HG02885 (cell line): Measurements from ENCODE around the gene CHRNA7.

Source experiments
- ATAC-seq: cut with Tn5 transposase; IDR thresholded peaks from one replicate; pipeline ENCODE4 v1.9.1; 2021; ENCODE audit warnings: mild to moderate bottlenecking; ENCODE audit not compliant: unreplicated experiment, poor library complexity

CHRNA7 gene

DNA sequence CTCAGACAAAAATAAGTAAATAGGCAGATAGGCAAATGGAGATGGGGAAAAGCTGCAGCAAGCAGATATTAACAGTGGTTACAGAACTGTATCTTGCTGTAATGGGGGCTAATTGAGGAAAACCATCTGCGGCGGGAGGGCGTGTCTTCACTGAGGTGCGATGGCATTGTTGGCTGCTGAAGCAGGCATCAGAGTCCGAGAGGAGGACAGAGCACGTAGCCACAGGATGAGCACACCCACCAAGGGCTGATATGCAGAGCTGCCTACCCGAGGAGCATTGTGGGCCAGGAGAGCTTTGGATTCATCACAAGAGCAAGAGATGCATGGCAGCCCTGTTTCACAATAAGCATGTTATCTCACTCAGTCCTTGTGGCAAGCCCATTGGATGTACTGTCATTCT is 30.4 kb downstream of the CHRNA7 start:
- ATAC-seq: no peak

DNA sequence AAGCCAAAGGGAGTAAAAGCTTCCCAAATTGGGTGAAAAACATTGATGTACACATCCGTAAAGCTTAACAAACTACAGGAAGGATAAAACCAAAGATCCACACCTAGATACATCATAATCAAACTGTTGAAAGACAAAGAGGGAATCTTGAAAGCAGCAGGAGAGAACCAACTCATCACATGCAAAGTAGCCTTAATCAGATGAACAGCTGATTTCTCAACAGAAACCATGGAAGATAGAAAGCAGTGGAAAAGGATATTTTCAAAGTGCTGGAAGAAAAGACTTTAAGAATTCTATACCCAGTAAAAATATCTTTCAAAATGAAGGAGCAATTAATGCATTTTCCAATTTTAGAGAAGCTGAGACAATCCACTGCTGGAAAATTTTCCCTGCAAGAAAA is 36.8 kb downstream of the CHRNA7 start:
- ATAC-seq: no peak

- no peak for ATAC-seq
Measured at GRCh38 chr15:32089851-32090359, 59.6 kb downstream of the CHRNA7 start.

GRCh38 chr15:32091505-32092380 is 61.4 kb downstream of the CHRNA7 start:
- ATAC-seq: no peak

DNA sequence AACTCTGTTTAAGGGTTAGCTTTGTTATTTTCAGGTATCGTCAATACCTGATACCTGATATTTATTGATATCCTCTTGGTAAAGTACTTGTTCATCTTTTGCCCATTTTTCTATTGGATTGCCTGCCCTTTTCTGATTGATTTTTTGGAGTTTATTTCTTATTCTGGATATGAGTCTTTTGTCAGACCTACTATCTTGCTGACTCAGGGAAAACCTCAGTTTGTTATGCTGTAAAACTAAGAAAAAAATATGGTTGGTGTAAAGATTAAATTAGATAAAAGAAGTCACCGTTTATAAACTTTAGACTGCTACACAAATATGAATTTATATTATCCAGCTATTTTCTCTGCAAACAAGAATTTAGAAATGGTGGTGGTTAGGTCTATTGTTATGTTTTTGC is 65.9 kb downstream of the CHRNA7 start:
- ATAC-seq: no peak

DNA sequence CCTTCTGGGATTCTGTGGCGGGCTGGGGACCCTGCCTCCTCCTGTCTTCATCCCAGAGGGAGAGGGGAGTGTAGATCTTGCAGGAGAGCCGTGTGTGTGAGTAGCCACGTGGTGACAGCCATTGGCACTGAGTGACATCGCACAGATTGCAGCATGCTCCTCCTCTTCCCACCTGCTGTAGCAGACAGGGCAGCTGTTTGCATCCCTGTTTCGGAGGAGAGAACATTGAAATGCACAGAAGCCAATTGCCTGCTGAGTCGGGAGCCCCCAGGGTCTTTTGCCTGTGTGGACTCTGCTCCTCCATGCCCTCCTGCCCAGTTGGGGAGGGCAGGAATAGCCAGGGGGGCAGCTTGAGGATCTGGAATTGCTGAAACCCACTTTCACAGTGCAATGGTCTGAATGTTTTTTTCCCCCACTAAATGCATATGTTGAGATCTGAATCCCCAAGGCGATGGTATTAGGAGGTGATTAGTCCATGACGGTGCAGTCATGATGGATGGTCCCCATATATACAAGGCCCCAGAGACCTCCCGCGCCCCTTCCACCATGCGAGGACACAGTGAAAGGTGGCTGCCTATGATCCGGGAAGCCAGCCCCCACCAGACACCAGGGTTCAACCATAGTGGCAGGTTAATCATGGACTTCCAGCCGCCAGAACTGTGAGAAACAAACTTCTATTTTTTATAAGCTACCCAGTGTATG is 66.8 kb downstream of the CHRNA7 start:
- ATAC-seq: no peak

- no peak for ATAC-seq
Measured at GRCh38 chr15:32098033-32098432, 67.7 kb downstream of the CHRNA7 start.

GRCh38 chr15:32099097-32099785 is 68.9 kb downstream of the CHRNA7 start:
- ATAC-seq: no peak

- ATAC-seq: no peak
Measured at GRCh38 chr15:32099956-32100684, 69.8 kb downstream of the CHRNA7 start.

GRCh38 chr15:32104061-32104995 is 74.0 kb downstream of the CHRNA7 start:
- no peak for ATAC-seq

DNA sequence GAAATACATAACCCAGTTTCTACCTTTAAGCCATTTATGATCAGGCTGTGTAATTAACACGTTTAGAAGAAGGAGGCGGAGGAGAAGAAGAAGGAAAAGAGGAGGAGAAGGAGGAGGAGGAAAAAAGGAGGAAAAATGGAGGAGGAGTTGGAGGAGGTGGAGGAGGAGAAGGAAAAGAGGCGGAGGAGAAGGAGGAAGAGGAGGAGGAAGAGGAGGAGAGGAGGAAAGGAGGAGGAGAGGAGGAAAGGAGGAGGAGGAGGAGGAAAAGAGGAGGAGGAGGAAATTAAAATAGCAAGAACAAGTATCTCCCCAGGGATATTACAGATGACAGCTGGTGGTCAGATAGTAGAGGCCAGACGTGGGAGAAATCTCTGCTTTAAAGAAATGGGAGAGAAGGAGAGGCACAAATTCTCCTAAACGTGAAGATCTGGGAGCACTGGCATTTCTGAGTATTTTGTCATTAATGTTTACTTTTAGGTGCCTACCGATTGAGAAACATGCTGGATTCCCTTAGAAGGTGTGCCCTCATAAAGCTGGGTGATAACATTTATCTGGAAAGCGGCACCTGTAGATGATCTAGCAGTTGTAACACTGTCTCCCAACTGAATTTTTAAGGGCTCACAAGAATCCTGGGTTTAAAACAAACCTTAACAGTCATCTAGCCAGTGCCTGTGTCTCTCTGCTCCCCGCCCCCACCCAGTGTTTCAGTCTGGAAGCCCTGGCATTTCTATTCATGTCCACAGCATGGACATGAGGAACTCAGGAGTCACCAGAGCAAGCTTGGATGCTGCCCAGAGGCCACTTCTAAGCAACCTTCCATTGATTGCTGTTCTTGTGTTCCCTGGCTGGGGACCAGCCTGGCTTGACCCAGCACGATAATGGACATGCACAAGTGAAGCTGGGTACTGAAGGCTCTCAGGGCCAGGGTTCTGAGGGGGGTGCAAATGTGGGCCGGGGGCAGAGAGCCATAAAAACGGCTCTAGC is 75.2 kb downstream of the CHRNA7 start:
- no peak for ATAC-seq

GRCh38 chr15:32106401-32107381 is 76.4 kb downstream of the CHRNA7 start:
- ATAC-seq: no peak

DNA sequence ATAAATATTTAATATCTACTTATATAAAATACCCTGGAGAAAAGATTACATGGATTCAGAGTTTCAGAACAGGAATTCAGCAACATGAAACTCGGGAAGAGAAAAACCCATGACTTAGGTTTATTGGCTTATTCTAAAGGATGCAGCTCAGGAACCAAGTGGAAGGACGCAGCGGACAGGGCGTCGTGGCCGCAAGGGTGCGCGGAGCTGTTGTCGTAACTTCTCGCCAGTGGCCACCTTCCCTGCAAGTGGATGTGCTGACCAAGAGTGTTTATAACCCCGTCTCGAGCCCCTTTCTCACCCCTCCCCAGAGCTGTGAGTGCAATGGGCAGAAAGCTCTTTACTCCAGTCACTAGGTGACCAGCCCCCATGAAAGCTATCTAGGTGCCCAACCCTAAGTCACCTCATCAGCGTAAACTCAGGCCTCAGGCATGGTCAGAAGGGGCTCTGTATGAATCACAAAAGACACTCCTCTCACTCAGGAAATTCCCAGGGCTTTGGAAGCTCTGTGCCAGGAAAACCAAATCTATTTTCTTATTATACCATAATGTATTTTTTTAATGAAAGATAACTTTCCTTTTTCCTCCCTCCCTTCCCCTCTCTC is 77.3 kb downstream of the CHRNA7 start:
- ATAC-seq: no peak

DNA sequence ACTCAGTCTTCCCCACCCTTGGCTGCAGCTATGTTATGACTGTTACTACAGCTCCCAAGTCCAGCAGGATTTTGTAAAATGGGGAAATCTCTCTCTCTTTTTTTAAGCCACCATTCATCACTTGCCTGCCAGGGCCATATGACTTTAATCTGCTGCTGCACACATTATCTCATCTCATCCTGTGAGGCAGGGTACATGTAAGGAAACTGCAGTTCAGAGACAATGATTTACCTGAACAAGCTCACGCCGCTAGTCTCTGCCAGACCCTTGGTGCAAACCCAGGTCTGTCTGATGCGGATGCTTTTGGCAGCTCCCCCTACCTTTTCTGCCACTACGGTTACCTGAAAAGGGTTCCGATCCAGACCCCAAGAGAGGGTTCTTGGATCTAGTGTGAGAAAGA is 78.3 kb downstream of the CHRNA7 start:
- no peak for ATAC-seq

DNA sequence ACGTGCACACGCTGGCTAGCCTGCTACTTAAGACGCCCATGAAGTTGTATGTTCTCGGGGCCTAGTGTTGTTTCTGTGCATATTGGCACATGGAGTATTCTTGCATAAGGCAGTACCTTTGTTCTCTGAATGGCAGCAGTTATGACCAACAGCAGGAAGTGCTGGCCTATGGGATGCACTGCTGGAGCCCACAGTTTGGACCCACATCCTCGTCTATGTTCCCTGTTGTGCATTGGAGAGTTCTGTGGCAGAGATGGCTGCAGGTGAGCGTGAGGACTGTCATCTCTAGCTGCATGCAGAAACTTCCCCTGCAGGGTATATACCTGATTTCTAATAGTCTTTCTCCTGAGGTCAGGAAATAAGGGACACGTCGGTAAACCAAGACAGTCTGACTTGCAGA is 81.8 kb downstream of the CHRNA7 start:
- ATAC-seq: no peak

DNA sequence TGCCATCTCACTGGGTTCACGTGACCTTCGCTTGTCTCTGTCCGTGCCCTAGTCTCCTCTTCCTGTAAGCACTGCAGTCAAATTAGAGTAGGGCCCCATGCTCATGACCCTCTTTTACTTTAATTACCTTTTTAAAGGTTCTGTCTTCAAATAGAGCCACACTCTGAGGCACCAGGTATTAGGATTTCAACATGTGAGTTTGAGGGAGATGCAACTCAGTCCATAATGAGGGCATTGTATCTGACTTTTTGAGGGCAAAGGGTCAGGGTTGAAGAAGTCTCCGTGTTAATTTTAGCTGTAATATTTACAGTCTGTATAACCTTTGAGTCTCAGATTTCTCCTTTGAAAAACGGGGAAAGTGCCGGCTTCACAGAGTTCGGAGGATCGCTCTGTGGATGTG is 82.9 kb downstream of the CHRNA7 start:
- no peak for ATAC-seq

- ATAC-seq: no peak
Measured at GRCh38 chr15:32117122-32117521, 86.8 kb downstream of the CHRNA7 start.
